Spleen (tissue), 7 donors: ENCODE data around the gene MRPS5.

Source experiments
- POLR2A ChIP-seq, 3 donors: fragments of 450-650 bp; IDR thresholded peaks; one replicate each; pipeline ENCODE4 v1.5.1; 2017; ENCODE audit warnings: antibody characterized with exemption in 3 of 3, mild to moderate bottlenecking in 1 of 3
- TF ChIP-seq, protein P1 (sequence below), 11 experiments: fragments of 200-600 bp in 7 of 11; fragments of 450-650 bp in 4 of 11; sonication (generic) in 4 of 11; IDR thresholded peaks in 8 of 11; conservative IDR thresholded peaks in 3 of 11; 1 replicate in 7 of 11; 2 replicates in 4 of 11; pipeline versions ENCODE4 v1.4.0 to v1.8.0; 2016 to 2021; ENCODE audit warnings: antibody characterized with exemption in 11 of 11, inconsistent platforms in 4 of 11, mild to moderate bottlenecking in 1 of 11
- donor health status: DM: no; HTN: no; CAD: no; lungs with moderate emphysema.
- donor health status: DM: no; HTN: no; CAD: no.
- donor health status: DM: no; HTN: no; CAD: no.

- TF ChIP-seq, protein P1, sequence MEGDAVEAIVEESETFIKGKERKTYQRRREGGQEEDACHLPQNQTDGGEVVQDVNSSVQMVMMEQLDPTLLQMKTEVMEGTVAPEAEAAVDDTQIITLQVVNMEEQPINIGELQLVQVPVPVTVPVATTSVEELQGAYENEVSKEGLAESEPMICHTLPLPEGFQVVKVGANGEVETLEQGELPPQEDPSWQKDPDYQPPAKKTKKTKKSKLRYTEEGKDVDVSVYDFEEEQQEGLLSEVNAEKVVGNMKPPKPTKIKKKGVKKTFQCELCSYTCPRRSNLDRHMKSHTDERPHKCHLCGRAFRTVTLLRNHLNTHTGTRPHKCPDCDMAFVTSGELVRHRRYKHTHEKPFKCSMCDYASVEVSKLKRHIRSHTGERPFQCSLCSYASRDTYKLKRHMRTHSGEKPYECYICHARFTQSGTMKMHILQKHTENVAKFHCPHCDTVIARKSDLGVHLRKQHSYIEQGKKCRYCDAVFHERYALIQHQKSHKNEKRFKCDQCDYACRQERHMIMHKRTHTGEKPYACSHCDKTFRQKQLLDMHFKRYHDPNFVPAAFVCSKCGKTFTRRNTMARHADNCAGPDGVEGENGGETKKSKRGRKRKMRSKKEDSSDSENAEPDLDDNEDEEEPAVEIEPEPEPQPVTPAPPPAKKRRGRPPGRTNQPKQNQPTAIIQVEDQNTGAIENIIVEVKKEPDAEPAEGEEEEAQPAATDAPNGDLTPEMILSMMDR (IDR thresholded peaks at IDR 0.05 in 8 of 11, conservative IDR thresholded peaks at IDR 0.05 in 3 of 11): no peak
- TF ChIP-seq POLR2A (IDR thresholded peaks at IDR 0.05): no peak
Measured at GRCh38 chr2:95069465-95069864, 52.1 kb downstream of the MRPS5 start.
